ENCODE measurements around the gene NCAN. TPM values are rescaled to one million over a fixed set of nuclear protein-coding genes. Genes with fewer than 3 reads are reported as not detected.

The NCAN gene
- total and polyA plus RNA-seq, 8 donors: 0.03 to 0.14 (median 0.09) TPM; not detected in 2

GRCh38 chr19:19224150-19224851 is 12.5 kb downstream of the NCAN start:
- intact Hi-C loops (cut with DNase I): no loop called here
- H3K4me3 ChIP-seq: peak overlapping the region in 1 of 2 donors; percentile 35
- peaks cover 0 to 9% of the 10 kb centered on the region in 2 donors for H3K4me1 ChIP-seq
- H3K27ac ChIP-seq: no peak overlapping the region
- H3K36me3 ChIP-seq: no peaks in the 10 kb centered on the region
- peaks cover 12 to 85% of the 10 kb centered on the region in 2 donors for H3K27me3 ChIP-seq
- DNase-seq: peak in 1 of 4 donors; percentile 10
- ATAC-seq: no peak
- TF ChIP-seq, protein P1, sequence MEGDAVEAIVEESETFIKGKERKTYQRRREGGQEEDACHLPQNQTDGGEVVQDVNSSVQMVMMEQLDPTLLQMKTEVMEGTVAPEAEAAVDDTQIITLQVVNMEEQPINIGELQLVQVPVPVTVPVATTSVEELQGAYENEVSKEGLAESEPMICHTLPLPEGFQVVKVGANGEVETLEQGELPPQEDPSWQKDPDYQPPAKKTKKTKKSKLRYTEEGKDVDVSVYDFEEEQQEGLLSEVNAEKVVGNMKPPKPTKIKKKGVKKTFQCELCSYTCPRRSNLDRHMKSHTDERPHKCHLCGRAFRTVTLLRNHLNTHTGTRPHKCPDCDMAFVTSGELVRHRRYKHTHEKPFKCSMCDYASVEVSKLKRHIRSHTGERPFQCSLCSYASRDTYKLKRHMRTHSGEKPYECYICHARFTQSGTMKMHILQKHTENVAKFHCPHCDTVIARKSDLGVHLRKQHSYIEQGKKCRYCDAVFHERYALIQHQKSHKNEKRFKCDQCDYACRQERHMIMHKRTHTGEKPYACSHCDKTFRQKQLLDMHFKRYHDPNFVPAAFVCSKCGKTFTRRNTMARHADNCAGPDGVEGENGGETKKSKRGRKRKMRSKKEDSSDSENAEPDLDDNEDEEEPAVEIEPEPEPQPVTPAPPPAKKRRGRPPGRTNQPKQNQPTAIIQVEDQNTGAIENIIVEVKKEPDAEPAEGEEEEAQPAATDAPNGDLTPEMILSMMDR (IDR thresholded peaks at IDR 0.05): no peak
- no peaks in the 10 kb centered on the region for H3K9me3 ChIP-seq

GRCh38 chr19:19224852-19225494 is 13.2 kb downstream of the NCAN start:
- peak overlapping the region; percentile 15 to 35 for H3K4me3 ChIP-seq
- peak in 3 of 4 donors; percentile 60 to 95 (median 69) for DNase-seq
- H3K36me3 ChIP-seq: no peaks in the 10 kb centered on the region
- ATAC-seq: peak; percentile 94
- no peaks in the 10 kb centered on the region for H3K9me3 ChIP-seq
- no peak overlapping the region for H3K27ac ChIP-seq
- H3K4me1 ChIP-seq: peaks cover 0 to 9% of the 10 kb centered on the region in 2 donors
- peaks cover 12 to 83% of the 10 kb centered on the region in 2 donors for H3K27me3 ChIP-seq
- intact Hi-C loops (cut with DNase I): no loop called here
- TF ChIP-seq, protein P1 (IDR thresholded peaks at IDR 0.05): peak; percentile 37 to 65

GRCh38 chr19:19226204-19226603 is 14.4 kb downstream of the NCAN start:
- Histone ChIP-seq H3K9me3 (no peaks in the 10 kb centered on the region), H3K27ac (no peak overlapping the region), H3K4me3 (no peak overlapping the region), H3K36me3 (no peaks in the 10 kb centered on the region), H3K27me3 (peaks cover 12 to 78% of the 10 kb centered on the region in 2 donors), H3K4me1 (peaks cover 0 to 9% of the 10 kb centered on the region in 2 donors)
- TF ChIP-seq, protein P1 (IDR thresholded peaks at IDR 0.05): no peak
- intact Hi-C loops (cut with DNase I): no loop called here
- no peak for ATAC-seq
- DNase-seq: peak in 1 of 4 donors; percentile 23

DNA sequence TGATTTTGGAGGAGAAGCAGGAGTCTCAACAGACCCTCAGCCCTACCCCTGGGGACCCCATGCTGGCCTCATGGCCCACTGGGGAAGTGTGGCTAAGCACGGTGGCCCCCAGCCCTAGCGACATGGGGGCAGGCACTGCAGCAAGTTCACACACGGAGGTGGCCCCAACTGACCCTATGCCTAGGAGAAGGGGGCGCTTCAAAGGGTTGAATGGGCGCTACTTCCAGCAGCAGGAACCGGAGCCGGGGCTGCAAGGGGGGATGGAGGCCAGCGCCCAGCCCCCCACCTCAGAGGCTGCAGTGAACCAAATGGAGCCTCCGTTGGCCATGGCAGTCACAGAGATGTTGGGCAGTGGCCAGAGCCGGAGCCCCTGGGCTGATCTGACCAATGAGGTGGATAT is 14.9 kb downstream of the NCAN start:
- intact Hi-C loops (cut with DNase I): no loop called here
- no peaks in the 10 kb centered on the region for H3K36me3 ChIP-seq
- H3K27me3 ChIP-seq: peaks cover 12 to 73% of the 10 kb centered on the region in 2 donors
- H3K27ac ChIP-seq: no peak overlapping the region
- DNase-seq: peak in 1 of 4 donors; percentile 31
- H3K4me1 ChIP-seq: peaks cover 0 to 9% of the 10 kb centered on the region in 2 donors
- TF ChIP-seq, protein P1 (IDR thresholded peaks at IDR 0.05): no peak
- no peak for ATAC-seq
- H3K4me3 ChIP-seq: no peak overlapping the region
- no peaks in the 10 kb centered on the region for H3K9me3 ChIP-seq

- peak in 1 of 4 donors; percentile 29 for DNase-seq
- H3K9me3 ChIP-seq: no peaks in the 10 kb centered on the region
- H3K27ac ChIP-seq: no peak overlapping the region
- no peak for ATAC-seq
- peaks cover 0 to 9% of the 10 kb centered on the region in 2 donors for H3K4me1 ChIP-seq
- intact Hi-C loops (cut with DNase I): no loop called here
- H3K4me3 ChIP-seq: no peak overlapping the region
- H3K36me3 ChIP-seq: no peaks in the 10 kb centered on the region
- H3K27me3 ChIP-seq: peaks cover 12 to 70% of the 10 kb centered on the region in 2 donors
- TF ChIP-seq, protein P1 (IDR thresholded peaks at IDR 0.05): no peak
These were observed 15.5 kb downstream of the NCAN start for GRCh38 chr19:19227217-19227616.

Data from left lung (tissue), 10 donors.